T-helper 17 cell (primary cell): ENCODE results near the gene FNDC1. TPM values are rescaled to one million over a fixed set of nuclear protein-coding genes. Genes with fewer than 3 reads are reported as not detected.

Source experiments
- ATAC-seq: fragments of 150-1000 bp; cut with Tn5 transposase; 2 replicates; pipeline ENCODE4 v1.10.0; 2021; ENCODE audit warnings: mild to moderate bottlenecking, moderate library complexity
- DNase-seq, 3 donors: peaks; one replicate each; pipeline versions ENCODE4 v3.0.0 to v3.0.0-alpha.2; 2020 to 2021
- H3K9me3 ChIP-seq: one replicate; pipeline ENCODE4 v1.7.0; 2013; ENCODE audit warnings: low read length, mild to moderate bottlenecking; ENCODE audit not compliant: control insufficient read depth, poor library complexity, severe bottlenecking
- H3K27ac Mint-ChIP-seq: one replicate; pipeline ENCODE4 v1.8.0; 2022; ENCODE audit warnings: mild to moderate bottlenecking, moderate library complexity, mixed read lengths
- H3K27me3 Mint-ChIP-seq: one replicate; pipeline ENCODE4 v1.8.0; 2022; ENCODE audit warnings: mixed read lengths
- H3K36me3 Mint-ChIP-seq: one replicate; pipeline ENCODE4 v1.8.0; 2022; ENCODE audit warnings: low read depth, mixed read lengths
- H3K4me1 Mint-ChIP-seq: one replicate; pipeline ENCODE4 v1.8.0; 2022; ENCODE audit warnings: mild to moderate bottlenecking, mixed read lengths
- H3K4me3 Mint-ChIP-seq: one replicate; pipeline ENCODE4 v1.8.0; 2022; ENCODE audit warnings: mild to moderate bottlenecking, moderate library complexity, mixed read lengths
- total RNA-seq, 4 donors: library from RNA in 2 of 4; stranded (reverse) in 2 of 4; gene quantifications; one replicate each; pipeline ENCODE4 v1.2.3 and lab custom pipeline; 2022 to 2026

FNDC1 gene
- total RNA-seq, 2 donors from 2014 or later, result not detected

GRCh38 chr6:159229651-159230051, 60.5 kb downstream of the FNDC1 start:
- peaks cover 3% of the 10 kb centered on the region for H3K4me1 Mint-ChIP-seq
- H3K9me3 ChIP-seq, result no peaks in the 10 kb centered on the region
- no peak for DNase-seq
- H3K27me3 Mint-ChIP-seq, result peaks cover 27% of the 10 kb centered on the region
- no peak for ATAC-seq
- no peaks in the 10 kb centered on the region for H3K36me3 Mint-ChIP-seq
- H3K4me3 Mint-ChIP-seq, result no peak overlapping the region
- H3K27ac Mint-ChIP-seq, result no peak overlapping the region

- Mint-ChIP-seq H3K27ac (no peak overlapping the region), H3K4me3 (no peak overlapping the region), H3K4me1 (peaks cover 3% of the 10 kb centered on the region), H3K27me3 (peaks cover 42% of the 10 kb centered on the region), H3K36me3 (peaks cover 2% of the 10 kb centered on the region)
- no peaks in the 10 kb centered on the region for H3K9me3 ChIP-seq
- no peak for DNase-seq
- no peak for ATAC-seq
Observed at GRCh38 chr6:159232106-159232645, 63.0 kb downstream of the FNDC1 start.

- Mint-ChIP-seq H3K27ac (no peak overlapping the region), H3K4me1 (peaks cover 3% of the 10 kb centered on the region), H3K4me3 (no peak overlapping the region), H3K27me3 (peaks cover 43% of the 10 kb centered on the region), H3K36me3 (peaks cover 2% of the 10 kb centered on the region)
- DNase-seq (no peak), ATAC-seq (no peak)
- no peaks in the 10 kb centered on the region for H3K9me3 ChIP-seq
Observed at GRCh38 chr6:159232751-159233150, 63.6 kb downstream of the FNDC1 start.

GRCh38 chr6:159233365-159234101, 64.3 kb downstream of the FNDC1 start:
- Mint-ChIP-seq H3K36me3 (peaks cover 2% of the 10 kb centered on the region), H3K27me3 (peaks cover 51% of the 10 kb centered on the region)
- no peak for ATAC-seq

GRCh38 chr6:159234102-159234553, 64.9 kb downstream of the FNDC1 start:
- ATAC-seq, result no peak

More at GRCh38 chr6:159233365-159234101, 64.3 kb downstream of the FNDC1 start:
- Mint-ChIP-seq H3K27ac (no peak overlapping the region), H3K4me3 (no peak overlapping the region), H3K4me1 (peaks cover 3% of the 10 kb centered on the region)
- H3K9me3 ChIP-seq, result no peaks in the 10 kb centered on the region
- DNase-seq, result no peak

GRCh38 chr6:159238920-159239558, 69.8 kb downstream of the FNDC1 start:
- Mint-ChIP-seq H3K4me3 (no peak overlapping the region), H3K27me3 (peaks cover 58% of the 10 kb centered on the region), H3K4me1 (peaks cover 3% of the 10 kb centered on the region), H3K36me3 (peaks cover 2% of the 10 kb centered on the region), H3K27ac (no peak overlapping the region)
- ATAC-seq, result no peak
- no peak for DNase-seq
- no peaks in the 10 kb centered on the region for H3K9me3 ChIP-seq

More at GRCh38 chr6:159234102-159234553, 64.9 kb downstream of the FNDC1 start:
- peaks cover 3% of the 10 kb centered on the region for H3K4me1 Mint-ChIP-seq
- H3K27ac Mint-ChIP-seq, result no peak overlapping the region
- no peaks in the 10 kb centered on the region for H3K9me3 ChIP-seq
- no peak overlapping the region for H3K4me3 Mint-ChIP-seq
- DNase-seq, result no peak
- peaks cover 57% of the 10 kb centered on the region for H3K27me3 Mint-ChIP-seq
- peaks cover 2% of the 10 kb centered on the region for H3K36me3 Mint-ChIP-seq

GRCh38 chr6:159249128-159249527, 79.9 kb downstream of the FNDC1 start:
- no peaks in the 10 kb centered on the region for H3K9me3 ChIP-seq
- no peak overlapping the region for H3K27ac Mint-ChIP-seq
- no peak for ATAC-seq
- H3K4me1 Mint-ChIP-seq, result no peaks in the 10 kb centered on the region
- no peaks in the 10 kb centered on the region for H3K36me3 Mint-ChIP-seq
- no peak for DNase-seq
- no peak overlapping the region for H3K4me3 Mint-ChIP-seq
- H3K27me3 Mint-ChIP-seq, result peaks cover 29% of the 10 kb centered on the region

- ATAC-seq, result no peak
- Mint-ChIP-seq H3K36me3 (no peaks in the 10 kb centered on the region), H3K4me1 (no peaks in the 10 kb centered on the region), H3K4me3 (no peak overlapping the region), H3K27ac (no peak overlapping the region), H3K27me3 (peaks cover 29% of the 10 kb centered on the region)
- H3K9me3 ChIP-seq, result no peaks in the 10 kb centered on the region
- no peak for DNase-seq
Observed at GRCh38 chr6:159249752-159250151, 80.6 kb downstream of the FNDC1 start.

- Mint-ChIP-seq H3K27me3 (peaks cover 33% of the 10 kb centered on the region), H3K4me3 (no peak overlapping the region)
- no peak for ATAC-seq
Observed at GRCh38 chr6:159250633-159251032, 81.4 kb downstream of the FNDC1 start.

GRCh38 chr6:159252955-159253508, 83.8 kb downstream of the FNDC1 start:
- DNase-seq, result no peak
- peaks cover 36% of the 10 kb centered on the region for H3K27me3 Mint-ChIP-seq
- no peaks in the 10 kb centered on the region for H3K9me3 ChIP-seq

More at GRCh38 chr6:159250633-159251032, 81.4 kb downstream of the FNDC1 start:
- no peaks in the 10 kb centered on the region for H3K9me3 ChIP-seq
- Mint-ChIP-seq H3K4me1 (no peaks in the 10 kb centered on the region), H3K36me3 (no peaks in the 10 kb centered on the region), H3K27ac (no peak overlapping the region)
- no peak for DNase-seq

GRCh38 chr6:159254186-159254585, 85.0 kb downstream of the FNDC1 start:
- peaks cover 29% of the 10 kb centered on the region for H3K27me3 Mint-ChIP-seq
- H3K4me1 Mint-ChIP-seq, result no peaks in the 10 kb centered on the region
- no peak for DNase-seq
- no peak overlapping the region for H3K27ac Mint-ChIP-seq
- no peaks in the 10 kb centered on the region for H3K9me3 ChIP-seq
- no peak for ATAC-seq
- H3K36me3 Mint-ChIP-seq, result no peaks in the 10 kb centered on the region
- no peak overlapping the region for H3K4me3 Mint-ChIP-seq

More at GRCh38 chr6:159252955-159253508, 83.8 kb downstream of the FNDC1 start:
- H3K4me1 Mint-ChIP-seq, result no peaks in the 10 kb centered on the region
- H3K4me3 Mint-ChIP-seq, result no peak overlapping the region
- peak; percentile 77 for ATAC-seq
- H3K27ac Mint-ChIP-seq, result no peak overlapping the region
- no peaks in the 10 kb centered on the region for H3K36me3 Mint-ChIP-seq

- Mint-ChIP-seq H3K27ac (no peak overlapping the region), H3K4me3 (no peak overlapping the region), H3K4me1 (no peaks in the 10 kb centered on the region), H3K36me3 (no peaks in the 10 kb centered on the region), H3K27me3 (peaks cover 30% of the 10 kb centered on the region)
- DNase-seq (no peak), ATAC-seq (no peak)
- no peaks in the 10 kb centered on the region for H3K9me3 ChIP-seq
Observed at GRCh38 chr6:159255434-159255951, 86.3 kb downstream of the FNDC1 start.

GRCh38 chr6:159256128-159256527, 86.9 kb downstream of the FNDC1 start:
- peaks cover 28% of the 10 kb centered on the region for H3K27me3 Mint-ChIP-seq
- DNase-seq, result no peak
- no peaks in the 10 kb centered on the region for H3K9me3 ChIP-seq
- H3K4me3 Mint-ChIP-seq, result no peak overlapping the region
- no peak overlapping the region for H3K27ac Mint-ChIP-seq
- no peak for ATAC-seq
- H3K36me3 Mint-ChIP-seq, result no peaks in the 10 kb centered on the region
- no peaks in the 10 kb centered on the region for H3K4me1 Mint-ChIP-seq
